CD4-positive, alpha-beta T cell treated with Interleukin-6 at 100 ng/mL for 8 hours (primary cell): ENCODE results near the gene GNPTAB.

Source experiments
- DNase-seq: peaks from one replicate; pipeline ENCODE4 v3.0.0-alpha.2; 2020; ENCODE audit warnings: mixed read lengths, low spot score

Gene GNPTAB

DNA sequence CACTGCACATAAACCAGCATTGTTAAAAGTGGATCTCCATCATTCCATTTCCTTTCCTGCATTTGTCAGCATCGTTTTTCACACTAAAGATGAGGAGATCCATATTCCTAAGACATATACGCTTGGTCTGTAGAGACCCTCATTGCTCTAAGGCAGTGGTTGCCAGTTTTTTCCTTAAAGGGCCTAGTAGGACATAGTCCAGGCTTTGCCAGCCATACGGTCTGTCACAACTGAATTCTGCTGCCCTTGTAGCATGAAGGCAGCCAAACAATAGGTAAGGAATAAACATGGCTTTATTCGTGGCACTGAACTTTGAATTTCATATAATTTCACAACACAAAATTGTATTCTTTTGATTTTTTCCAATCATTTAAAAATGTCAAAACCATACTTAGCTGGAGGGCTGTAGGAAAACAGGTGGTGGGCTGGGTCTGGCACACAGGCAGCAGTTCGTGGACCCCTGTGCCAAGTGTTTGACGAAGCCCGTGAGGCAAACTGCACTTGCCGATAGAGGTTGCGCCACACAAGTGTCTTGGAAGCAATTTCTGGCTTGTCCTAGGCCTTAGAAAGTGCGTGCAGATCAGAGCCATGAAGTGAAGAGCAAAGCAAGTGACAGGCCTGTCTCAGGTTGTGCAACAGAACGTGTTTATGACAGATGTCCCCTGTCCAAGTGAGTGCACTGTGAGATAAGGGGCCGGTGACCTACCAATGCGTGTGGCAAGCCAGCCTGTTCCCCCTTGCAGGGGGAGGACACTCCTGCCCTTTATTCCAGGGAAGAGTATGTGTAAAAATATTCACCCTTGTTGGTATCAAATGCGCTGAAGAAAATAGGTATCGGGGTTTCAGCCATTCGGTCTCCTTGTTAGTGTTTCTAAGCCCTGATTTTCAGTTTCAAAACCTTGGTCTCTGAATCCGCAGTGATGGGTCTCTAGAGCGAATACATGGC is 134.2 kb downstream of the GNPTAB start:
- no peak for DNase-seq

DNA sequence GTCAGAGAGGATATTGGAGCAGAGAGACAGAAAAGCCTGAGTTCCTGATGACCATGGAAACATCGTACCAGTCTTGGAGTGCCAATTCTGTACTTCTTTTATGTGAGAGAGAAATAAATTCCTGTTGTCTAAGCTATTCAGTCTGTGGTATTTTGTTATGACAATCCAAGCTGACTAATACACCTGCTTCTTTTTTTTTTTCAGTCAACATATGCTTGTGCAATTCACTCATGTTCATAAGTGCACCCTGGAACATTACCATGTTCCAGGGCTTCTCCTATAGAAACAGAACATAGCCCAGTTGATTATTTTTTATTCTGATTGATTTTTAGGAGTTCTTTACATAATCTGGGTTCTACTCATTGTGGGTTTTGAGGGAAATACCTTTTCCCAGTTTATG is 135.1 kb downstream of the GNPTAB start:
- no peak for DNase-seq
